B cell (primary cell): Measurements from ENCODE around the gene DNAJC4.
A peak's percentile ranks its signal among the peaks of the same experiment; 100 is the strongest.

Experiments
- EZH2 ChIP-seq: IDR thresholded peaks from 2 replicates; pipeline ENCODE4 v1.6.1; 2012; ENCODE audit warnings: borderline replicate concordance, low read depth, mild to moderate bottlenecking, moderate library complexity, low read length; ENCODE audit not compliant: insufficient read depth, poor library complexity, severe bottlenecking
- TF ChIP-seq, protein P1 (sequence below): fragments of 200-600 bp; IDR thresholded peaks from one replicate; pipeline ENCODE4 v1.8.0; 2022; ENCODE audit warnings: antibody characterized with exemption, mild to moderate bottlenecking

DNA sequence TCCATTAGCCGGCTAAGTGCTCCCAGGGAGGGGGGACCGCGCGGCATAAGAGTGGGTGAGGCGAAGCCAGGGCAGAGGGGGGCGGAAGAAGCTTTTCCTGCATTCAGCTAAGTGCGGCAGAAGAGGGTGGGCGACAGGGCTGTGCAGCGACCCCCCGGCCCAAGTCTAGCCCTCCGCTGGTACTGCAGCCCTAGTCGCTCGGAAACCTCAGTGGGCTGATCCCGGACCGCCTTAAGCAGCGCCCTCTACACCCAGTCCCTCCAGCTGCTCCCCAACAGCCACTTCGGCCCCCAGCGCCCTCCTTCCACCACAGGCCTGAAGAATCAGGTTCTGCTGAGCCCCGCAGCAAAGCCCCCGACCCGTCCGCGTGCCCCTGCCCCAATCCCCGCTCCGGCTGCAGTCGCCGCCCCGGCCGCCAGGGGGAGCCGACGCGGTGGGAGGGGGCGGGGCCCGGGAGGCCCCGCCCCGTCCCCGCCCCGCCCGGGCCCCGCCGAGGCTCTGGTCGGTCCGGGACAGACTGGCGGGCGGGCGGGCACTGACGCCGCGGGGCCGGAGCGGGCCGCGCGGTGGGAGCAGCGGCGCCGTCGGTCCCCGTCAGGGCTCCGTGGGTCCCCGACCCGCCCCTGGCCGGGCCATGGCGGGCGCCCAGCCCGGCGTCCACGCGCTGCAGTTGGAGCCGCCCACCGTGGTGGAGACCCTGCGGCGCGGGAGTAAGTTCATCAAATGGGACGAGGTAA, 20.8 kb downstream of the DNAJC4 start, which contains the start of gene PLCB3:
- TF ChIP-seq, protein P1, sequence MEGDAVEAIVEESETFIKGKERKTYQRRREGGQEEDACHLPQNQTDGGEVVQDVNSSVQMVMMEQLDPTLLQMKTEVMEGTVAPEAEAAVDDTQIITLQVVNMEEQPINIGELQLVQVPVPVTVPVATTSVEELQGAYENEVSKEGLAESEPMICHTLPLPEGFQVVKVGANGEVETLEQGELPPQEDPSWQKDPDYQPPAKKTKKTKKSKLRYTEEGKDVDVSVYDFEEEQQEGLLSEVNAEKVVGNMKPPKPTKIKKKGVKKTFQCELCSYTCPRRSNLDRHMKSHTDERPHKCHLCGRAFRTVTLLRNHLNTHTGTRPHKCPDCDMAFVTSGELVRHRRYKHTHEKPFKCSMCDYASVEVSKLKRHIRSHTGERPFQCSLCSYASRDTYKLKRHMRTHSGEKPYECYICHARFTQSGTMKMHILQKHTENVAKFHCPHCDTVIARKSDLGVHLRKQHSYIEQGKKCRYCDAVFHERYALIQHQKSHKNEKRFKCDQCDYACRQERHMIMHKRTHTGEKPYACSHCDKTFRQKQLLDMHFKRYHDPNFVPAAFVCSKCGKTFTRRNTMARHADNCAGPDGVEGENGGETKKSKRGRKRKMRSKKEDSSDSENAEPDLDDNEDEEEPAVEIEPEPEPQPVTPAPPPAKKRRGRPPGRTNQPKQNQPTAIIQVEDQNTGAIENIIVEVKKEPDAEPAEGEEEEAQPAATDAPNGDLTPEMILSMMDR = peak; percentile 78
- TF ChIP-seq EZH2 = no peak
